WTC11 (cell line): Measurements from ENCODE around the gene KCNMA1. TPM values are rescaled to one million over a fixed set of nuclear protein-coding genes. Genes with fewer than 3 reads are reported as not detected.

Experiments
- ATAC-seq: fragments of 200-7000 bp; cut with Tn5 transposase; 2 replicates; pipeline ENCODE4 v1.10.0; 2021; ENCODE audit warnings: mild to moderate bottlenecking, moderate library complexity
- CTCF ChIA-PET: fragments of 300-600 bp; sonication (Branson Sonifier 250); formaldehyde crosslinking; loops from one replicate; lab custom pipeline; 2021; ENCODE audit warnings: antibody characterized with exemption; lab: Charles Lee
- POLR2A ChIA-PET: fragments of 350-600 bp; sonication (Branson Sonifier 250); formaldehyde crosslinking; loops from one replicate; lab custom pipeline; 2021; ENCODE audit warnings: antibody characterized with exemption; lab: Charles Lee
- DNase-seq: peaks from one replicate; pipeline ENCODE4 v3.0.0; 2021; ENCODE audit warnings: low spot score
- H3K27ac Mint-ChIP-seq: 2 replicates; pipeline ENCODE4 v1.8.0; 2021; ENCODE audit warnings: mixed read lengths
- H3K27me3 Mint-ChIP-seq: 2 replicates; pipeline ENCODE4 v1.8.0; 2021; ENCODE audit warnings: low read depth, mild to moderate bottlenecking, moderate library complexity, mixed read lengths
- H3K36me3 Mint-ChIP-seq: 2 replicates; pipeline ENCODE4 v1.8.0; 2021; ENCODE audit warnings: mixed read lengths
- H3K4me1 Mint-ChIP-seq: 2 replicates; pipeline ENCODE4 v1.8.0; 2022; ENCODE audit warnings: mixed read lengths
- H3K4me3 Mint-ChIP-seq: 2 replicates; pipeline ENCODE4 v1.8.0; 2021; ENCODE audit warnings: mild to moderate bottlenecking, moderate library complexity, mixed read lengths
- H3K9me3 Mint-ChIP-seq: 2 replicates; pipeline ENCODE4 v1.8.0; 2021; ENCODE audit warnings: mixed read lengths
- ARID4B ChIP-seq: sonication (generic); formaldehyde crosslinking; IDR thresholded peaks from 2 replicates; pipeline ENCODE4 v1.8.0; 2023; ENCODE audit warnings: missing genetic modification reagents, mild to moderate bottlenecking, borderline replicate concordance
- ATF2 ChIP-seq: sonication (generic); formaldehyde crosslinking; IDR thresholded peaks from 2 replicates; pipeline ENCODE4 v1.8.1; 2022; ENCODE audit warnings: low read depth, missing genetic modification reagents, borderline replicate concordance
- CTCF ChIP-seq: fragments of 200-600 bp; IDR thresholded peaks from 2 replicates; pipeline ENCODE4 v1.8.0; 2022; ENCODE audit warnings: antibody characterized with exemption
- E2F5 ChIP-seq: sonication (generic); formaldehyde crosslinking; IDR thresholded peaks from 2 replicates; pipeline ENCODE4 v1.8.1; 2022; ENCODE audit warnings: mild to moderate bottlenecking, moderate library complexity, missing genetic modification reagents
- FOXJ3 ChIP-seq: sonication (generic); formaldehyde crosslinking; IDR thresholded peaks from 2 replicates; pipeline ENCODE4 v1.9.0; 2021; ENCODE audit warnings: missing genetic modification reagents, mild to moderate bottlenecking, borderline replicate concordance
- GABPB1 ChIP-seq: sonication (generic); formaldehyde crosslinking; IDR thresholded peaks from 2 replicates; pipeline ENCODE4 v1.8.1; 2023; ENCODE audit warnings: mild to moderate bottlenecking, missing genetic modification reagents
- GTF2I ChIP-seq: fragments of 250-450 bp; sonication (Bioruptor Pico); conservative IDR thresholded peaks from 2 replicates; pipeline ENCODE4 v1.4.0; 2021; ENCODE audit warnings: mild to moderate bottlenecking
- HMGXB4 ChIP-seq: sonication (generic); formaldehyde crosslinking; IDR thresholded peaks from 2 replicates; pipeline ENCODE4 v1.8.1; 2023; ENCODE audit warnings: mild to moderate bottlenecking, moderate library complexity, missing genetic modification reagents
- JAZF1 ChIP-seq: fragments of 250-450 bp; sonication (Bioruptor Pico); IDR thresholded peaks from 2 replicates; pipeline ENCODE4 v1.9.0; 2021; ENCODE audit warnings: moderate library complexity, mild to moderate bottlenecking, inconsistent platforms
- JUN ChIP-seq: sonication (generic); formaldehyde crosslinking; IDR thresholded peaks from 2 replicates; pipeline ENCODE4 v1.8.0; 2023; ENCODE audit warnings: mild to moderate bottlenecking, missing genetic modification reagents
- NFE2L1 ChIP-seq: sonication (generic); formaldehyde crosslinking; IDR thresholded peaks from 2 replicates; pipeline ENCODE4 v1.8.1; 2023; ENCODE audit warnings: missing genetic modification reagents
- NR3C1 ChIP-seq: sonication (generic); formaldehyde crosslinking; conservative IDR thresholded peaks from 2 replicates; pipeline ENCODE4 v1.8.1; 2023; ENCODE audit warnings: low read depth, mild to moderate bottlenecking, missing genetic modification reagents
- OVOL2 ChIP-seq: fragments of 250-450 bp; sonication (Bioruptor Pico); IDR thresholded peaks from 2 replicates; pipeline ENCODE4 v1.9.0; 2021; ENCODE audit warnings: mild to moderate bottlenecking, borderline replicate concordance
- RORB ChIP-seq: fragments of 250-450 bp; sonication (Bioruptor Pico); IDR thresholded peaks from 2 replicates; pipeline ENCODE4 v1.9.0; 2021; ENCODE audit warnings: mild to moderate bottlenecking
- SMAD4 ChIP-seq: sonication (generic); formaldehyde crosslinking; IDR thresholded peaks from 2 replicates; pipeline ENCODE4 v1.8.0; 2022; ENCODE audit warnings: mild to moderate bottlenecking, missing genetic modification reagents
- SP1 ChIP-seq: sonication (generic); formaldehyde crosslinking; conservative IDR thresholded peaks from 2 replicates; pipeline ENCODE4 v1.8.1; 2022; ENCODE audit warnings: missing genetic modification reagents
- ZBTB43 ChIP-seq: sonication (generic); formaldehyde crosslinking; IDR thresholded peaks from 2 replicates; pipeline ENCODE4 v1.8.1; 2023; ENCODE audit warnings: mild to moderate bottlenecking, missing genetic modification reagents
- ZNF138 ChIP-seq: sonication (generic); formaldehyde crosslinking; conservative IDR thresholded peaks from 2 replicates; pipeline ENCODE4 v1.8.1; 2022; ENCODE audit warnings: mild to moderate bottlenecking, moderate library complexity, missing genetic modification reagents
- ZNF263 ChIP-seq: sonication (generic); formaldehyde crosslinking; IDR thresholded peaks from 2 replicates; pipeline ENCODE4 v1.8.1; 2022; ENCODE audit warnings: low read depth, mild to moderate bottlenecking, moderate library complexity, missing genetic modification reagents
- ZNF423 ChIP-seq: fragments of 250-450 bp; sonication (Bioruptor Pico); IDR thresholded peaks from 2 replicates; pipeline ENCODE4 v2.1.2; 2022; ENCODE audit warnings: mild to moderate bottlenecking, moderate library complexity
- ZNF532 ChIP-seq: fragments of 250-450 bp; sonication (Bioruptor Pico); IDR thresholded peaks from 2 replicates; pipeline ENCODE4 v1.9.0; 2021; ENCODE audit warnings: mild to moderate bottlenecking, borderline replicate concordance
- total RNA-seq: library from RNA; stranded (reverse); gene quantifications from 3 replicates; pipeline ENCODE4 v1.2.3, GENCODE V29; 2021

Gene KCNMA1
- total RNA-seq, 1 experiment from 2014 or later = 7.3 TPM

- Mint-ChIP-seq H3K4me1 (peaks cover 2% of the 10 kb centered on the region; the same call in 1 of the 2 replicates), H3K36me3 (0 out of 2 replicates have a peak, but pooled peaks cover 3% of the 10 kb centered on the region), H3K4me3 (no peak overlapping the region), H3K9me3 (peaks cover 35% of the 10 kb centered on the region), H3K27me3 (no peaks in the 10 kb centered on the region; the same call in 1 of the 2 replicates), H3K27ac (no peak overlapping the region)
- TF ChIP-seq E2F5 (CRISPR knock-in tag) = no peak
- TF ChIP-seq HMGXB4 = no peak
- no peak for TF ChIP-seq ZNF138 (CRISPR knock-in tag)
- TF ChIP-seq RORB = no peak
- no peak for TF ChIP-seq ZNF423 (CRISPR knock-in tag)
- TF ChIP-seq NFE2L1 = no peak
- no peak for TF ChIP-seq GABPB1 (CRISPR knock-in tag)
- TF ChIP-seq JAZF1 (CRISPR knock-in tag) = no peak
- no peak for TF ChIP-seq ARID4B (CRISPR knock-in tag)
- TF ChIP-seq ATF2 = no peak
- TF ChIP-seq GTF2I = no peak
- TF ChIP-seq SP1 = no peak
- ChIA-PET POLR2A (no interaction called here), CTCF (interaction anchor here (1.2 kb wide), 1 partner anchor 57 kb away, joined by 4 read pairs; no protein-coding TSS in a partner anchor)
- no peak for ATAC-seq
- no peak for DNase-seq
Observed at GRCh38 chr10:77231375-77231774, 406.2 kb downstream of the KCNMA1 start.

GRCh38 chr10:77230194-77230593 lies 407.4 kb downstream of the KCNMA1 start:
- no peak overlapping the region for H3K4me3 Mint-ChIP-seq
- POLR2A ChIA-PET = no interaction called here
- peaks cover 23% of the 10 kb centered on the region for H3K9me3 Mint-ChIP-seq
- peaks cover 6% of the 10 kb centered on the region; the same call in 1 of the 2 replicates for H3K4me1 Mint-ChIP-seq
- H3K36me3 Mint-ChIP-seq = 0 out of 2 replicates have a peak, but pooled peaks cover 3% of the 10 kb centered on the region
- no peak for ATAC-seq
- H3K27ac Mint-ChIP-seq = no peak overlapping the region
- DNase-seq = no peak
- H3K27me3 Mint-ChIP-seq = no peaks in the 10 kb centered on the region; the same call in 1 of the 2 replicates
- CTCF ChIA-PET = interaction anchor here (1.2 kb wide), 1 partner anchor 56 kb away, joined by 4 read pairs; no protein-coding TSS in a partner anchor
- TF ChIP-seq SMAD4 (CRISPR knock-in tag) (no peak), JUN (no peak), NR3C1 (CRISPR knock-in tag) (no peak), JAZF1 (CRISPR knock-in tag) (no peak), ZBTB43 (CRISPR knock-in tag) (no peak), ZNF263 (CRISPR knock-in tag) (no peak), OVOL2 (CRISPR knock-in tag) (no peak), ZNF532 (CRISPR knock-in tag) (no peak), CTCF (no peak), FOXJ3 (CRISPR knock-in tag) (no peak)
